Bronchial epithelial cell (primary cell): ENCODE results near the gene ATP9A. TPM values are rescaled to one million over a fixed set of nuclear protein-coding genes. Genes with fewer than 3 reads are reported as not detected.

Experiments used
- DNase-seq: peaks from one replicate; pipeline ENCODE4 v3.0.0-alpha.2; 2010; ENCODE audit warnings: low read depth
- FAIRE-seq: peaks from 2 replicates; lab custom pipeline; 2011; peaks lifted over from hg19 to GRCh38; lab: Jason Lieb, UNC
- H3K27me3 ChIP-seq: 2 replicates; pipeline ENCODE4 v1.5.1; 2011; ENCODE audit warnings: low read length; ENCODE audit not compliant: control insufficient read depth, insufficient read depth
- H3K36me3 ChIP-seq: 2 replicates; pipeline ENCODE4 v1.5.1; 2011; ENCODE audit warnings: low read length; ENCODE audit not compliant: control insufficient read depth, insufficient read depth
- H3K4me3 ChIP-seq: 2 replicates; pipeline ENCODE4 v1.5.1; 2011; ENCODE audit warnings: mild to moderate bottlenecking, low read depth, low read length, control low read depth
- CTCF ChIP-seq: IDR thresholded peaks from 2 replicates; pipeline ENCODE4 v1.5.1; 2011; ENCODE audit warnings: mild to moderate bottlenecking, moderate library complexity, low read length, control low read depth, inconsistent platforms; ENCODE audit not compliant: insufficient read depth, severe bottlenecking
- total RNA-seq: library from RNA; depleted of rRNA; stranded (reverse); fragments of >200 nt; gene quantifications from 2 replicates; pipeline ENCODE4 v1.2.1, GENCODE V29; 2014

Gene ATP9A
- total RNA-seq, 1 donor from 2014 or later, result 26.3 TPM

- DNase-seq (no peak), FAIRE-seq (no peak)
- Histone ChIP-seq H3K27me3 (no peaks in the 10 kb centered on the region), H3K36me3 (no peaks in the 10 kb centered on the region), H3K4me3 (no peak overlapping the region)
- no peak for TF ChIP-seq CTCF
Measured at GRCh38 chr20:51637241-51637640, 130.9 kb downstream of the ATP9A start.

GRCh38 chr20:51636123-51636522 lies 132.1 kb downstream of the ATP9A start:
- no peak for FAIRE-seq

GRCh38 chr20:51635680-51636079 lies 132.5 kb downstream of the ATP9A start:
- H3K4me3 ChIP-seq, result no peak overlapping the region
- H3K36me3 ChIP-seq, result no peaks in the 10 kb centered on the region
- TF ChIP-seq CTCF, result no peak
- H3K27me3 ChIP-seq, result no peaks in the 10 kb centered on the region
- DNase-seq, result no peak
- no peak for FAIRE-seq

More at GRCh38 chr20:51636123-51636522, 132.1 kb downstream of the ATP9A start:
- DNase-seq, result peak; percentile 89
- no peak for TF ChIP-seq CTCF
- H3K27me3 ChIP-seq, result no peaks in the 10 kb centered on the region
- no peak overlapping the region for H3K4me3 ChIP-seq
- no peaks in the 10 kb centered on the region for H3K36me3 ChIP-seq

- TF ChIP-seq CTCF, result no peak
- no peak for FAIRE-seq
- Histone ChIP-seq H3K27me3 (no peaks in the 10 kb centered on the region), H3K36me3 (no peaks in the 10 kb centered on the region), H3K4me3 (no peak overlapping the region)
- no peak for DNase-seq
Measured at GRCh38 chr20:51634877-51635276, 133.3 kb downstream of the ATP9A start.

GRCh38 chr20:51634257-51634656 lies 133.9 kb downstream of the ATP9A start:
- Histone ChIP-seq H3K4me3 (no peak overlapping the region), H3K27me3 (peaks cover 2% of the 10 kb centered on the region), H3K36me3 (no peaks in the 10 kb centered on the region)
- no peak for TF ChIP-seq CTCF
- FAIRE-seq (no peak), DNase-seq (no peak)

- TF ChIP-seq CTCF, result no peak
- H3K36me3 ChIP-seq, result no peaks in the 10 kb centered on the region
- H3K4me3 ChIP-seq, result no peak overlapping the region
- peaks cover 3% of the 10 kb centered on the region for H3K27me3 ChIP-seq
- FAIRE-seq, result no peak
- no peak for DNase-seq
Measured at GRCh38 chr20:51633430-51633829, 134.8 kb downstream of the ATP9A start.
